Transverse colon (tissue), 3 donors: Measurements from ENCODE around the gene LSAMP.

Source experiments
- POLR2A ChIP-seq: fragments of 450-650 bp; IDR thresholded peaks from one replicate; pipeline ENCODE4 v1.6.1; 2016; ENCODE audit warnings: antibody characterized with exemption, mild to moderate bottlenecking, moderate library complexity
- TF ChIP-seq, protein P1 (sequence below), 5 experiments: fragments of 200-600 bp in 3 of 5; fragments of 450-650 bp in 2 of 5; sonication (generic) in 3 of 5; IDR thresholded peaks; 1 replicate in 2 of 5; 2 replicates in 3 of 5; pipeline ENCODE4 v1.5.1; 2016 to 2017; ENCODE audit warnings: antibody characterized with exemption in 5 of 5, inconsistent platforms in 3 of 5, mild to moderate bottlenecking in 2 of 5, moderate library complexity in 1 of 5

DNA sequence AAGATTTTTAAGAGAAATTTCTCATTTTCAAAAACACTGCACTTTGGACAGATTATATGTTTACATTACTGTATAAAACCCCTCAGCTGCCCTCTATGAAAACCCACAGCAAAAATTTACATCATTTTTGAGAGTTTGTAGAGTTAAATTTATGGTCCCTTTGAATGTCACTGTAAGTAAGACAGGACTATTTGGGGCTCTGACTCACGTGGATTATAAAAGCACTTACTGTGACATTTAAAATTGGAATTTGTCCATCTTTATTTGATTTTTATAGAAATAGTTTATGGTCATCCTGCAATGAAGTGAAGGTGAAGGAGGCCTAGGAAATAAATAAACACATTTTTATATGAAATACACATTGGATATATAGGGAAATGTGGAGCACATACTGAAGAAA, 672.3 kb downstream of the LSAMP start:
- TF ChIP-seq, protein P1, sequence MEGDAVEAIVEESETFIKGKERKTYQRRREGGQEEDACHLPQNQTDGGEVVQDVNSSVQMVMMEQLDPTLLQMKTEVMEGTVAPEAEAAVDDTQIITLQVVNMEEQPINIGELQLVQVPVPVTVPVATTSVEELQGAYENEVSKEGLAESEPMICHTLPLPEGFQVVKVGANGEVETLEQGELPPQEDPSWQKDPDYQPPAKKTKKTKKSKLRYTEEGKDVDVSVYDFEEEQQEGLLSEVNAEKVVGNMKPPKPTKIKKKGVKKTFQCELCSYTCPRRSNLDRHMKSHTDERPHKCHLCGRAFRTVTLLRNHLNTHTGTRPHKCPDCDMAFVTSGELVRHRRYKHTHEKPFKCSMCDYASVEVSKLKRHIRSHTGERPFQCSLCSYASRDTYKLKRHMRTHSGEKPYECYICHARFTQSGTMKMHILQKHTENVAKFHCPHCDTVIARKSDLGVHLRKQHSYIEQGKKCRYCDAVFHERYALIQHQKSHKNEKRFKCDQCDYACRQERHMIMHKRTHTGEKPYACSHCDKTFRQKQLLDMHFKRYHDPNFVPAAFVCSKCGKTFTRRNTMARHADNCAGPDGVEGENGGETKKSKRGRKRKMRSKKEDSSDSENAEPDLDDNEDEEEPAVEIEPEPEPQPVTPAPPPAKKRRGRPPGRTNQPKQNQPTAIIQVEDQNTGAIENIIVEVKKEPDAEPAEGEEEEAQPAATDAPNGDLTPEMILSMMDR (IDR thresholded peaks at IDR 0.05): no peak
- TF ChIP-seq POLR2A: no peak
